OCI-LY3 (cell line): ENCODE measurements around the gene MICB.

Experiments used
- H2AFZ ChIP-seq: fragments of 200-600, 300-600 bp; shearing (Covaris generic); 2 replicates; pipeline ENCODE4 v1.6.0; 2014; ENCODE audit warnings: antibody characterized with exemption, low read depth, low read length
- H3K27ac ChIP-seq: fragments of 200-600, 300-600 bp; sonication (generic); 2 replicates; pipeline ENCODE4 v1.5.1; 2014; ENCODE audit warnings: mild to moderate bottlenecking, low read length, moderate library complexity, mixed read lengths
- H3K27me3 ChIP-seq: fragments of 200-600, 300-600 bp; sonication (generic); 2 replicates; pipeline ENCODE4 v1.6.1; 2014; ENCODE audit warnings: low read depth, low read length, mixed read lengths
- H3K36me3 ChIP-seq: fragments of 200-600, 300-600 bp; sonication (generic); replicated peaks from 2 replicates; pipeline ENCODE3; 2014; ENCODE audit warnings: low read depth, low read length, mixed read lengths
- H3K4me1 ChIP-seq: fragments of 300-600, 200-600 bp; sonication (generic); 2 replicates; pipeline ENCODE4 v1.6.1; 2014; ENCODE audit warnings: low read length, mixed read lengths
- H3K4me2 ChIP-seq: fragments of 200-600, 300-600 bp; sonication (generic); 2 replicates; pipeline ENCODE4 v1.6.1; 2014; ENCODE audit warnings: low read length, mixed read lengths
- H3K4me3 ChIP-seq: fragments of 300-600, 200-600 bp; sonication (generic); 2 replicates; pipeline ENCODE4 v1.5.1; 2014; ENCODE audit warnings: antibody characterized with exemption, mild to moderate bottlenecking, low read length, moderate library complexity
- H3K79me2 ChIP-seq: fragments of 300-600, 200-600 bp; shearing (Covaris generic); 2 replicates; pipeline ENCODE4 v1.6.1; 2014; ENCODE audit warnings: mild to moderate bottlenecking, low read length, mixed read lengths
- H3K9ac ChIP-seq: fragments of 300-600, 200-600 bp; shearing (Covaris generic); 2 replicates; pipeline ENCODE4 v1.6.0; 2014; ENCODE audit warnings: mild to moderate bottlenecking, low read length, moderate library complexity
- H3K9me3 ChIP-seq: fragments of 200-600, 300-600 bp; shearing (Covaris generic); 2 replicates; pipeline ENCODE4 v1.6.1; 2014; ENCODE audit warnings: low read length, mixed read lengths; ENCODE audit not compliant: insufficient read depth
- H4K20me1 ChIP-seq: fragments of 200-600, 300-600 bp; sonication (generic); 2 replicates; pipeline ENCODE4 v1.6.1; 2016; ENCODE audit warnings: low read length, mixed read lengths; ENCODE audit not compliant: insufficient read depth
- CTCF ChIP-seq: fragments of 200-600, 300-600 bp; sonication (generic); IDR thresholded peaks from 2 replicates; pipeline ENCODE4 v1.5.1; 2014; ENCODE audit warnings: antibody characterized with exemption, low read length, low read depth
- EZH2phosphoT487 ChIP-seq: fragments of 200-600 bp; shearing (Covaris generic); IDR thresholded peaks from 2 replicates; pipeline ENCODE4 v1.6.1; 2018; ENCODE audit warnings: antibody characterized with exemption, mixed run types, low read depth

Gene MICB

GRCh38 chr6:31510007-31510406, 12.1 kb downstream of the MICB start:
- H3K4me2 ChIP-seq, result no peak overlapping the region
- H3K4me3 ChIP-seq, result no peak overlapping the region
- no peaks in the 10 kb centered on the region for H3K79me2 ChIP-seq
- no peaks in the 10 kb centered on the region for H3K9me3 ChIP-seq
- H4K20me1 ChIP-seq, result no peaks in the 10 kb centered on the region
- no peak overlapping the region for H3K27ac ChIP-seq
- H3K36me3 ChIP-seq, result peaks cover 3% of the 10 kb centered on the region
- H3K9ac ChIP-seq, result no peak overlapping the region
- H2AFZ ChIP-seq, result no peak overlapping the region
- H3K27me3 ChIP-seq, result no peaks in the 10 kb centered on the region
- H3K4me1 ChIP-seq, result no peaks in the 10 kb centered on the region
- TF ChIP-seq CTCF (no peak), EZH2phosphoT487 (no peak)

- Histone ChIP-seq H3K27me3 (no peaks in the 10 kb centered on the region), H4K20me1 (no peaks in the 10 kb centered on the region), H3K4me1 (no peaks in the 10 kb centered on the region), H3K79me2 (no peaks in the 10 kb centered on the region), H3K9me3 (no peaks in the 10 kb centered on the region), H3K4me3 (no peak overlapping the region), H3K9ac (no peak overlapping the region), H3K36me3 (peaks cover 3% of the 10 kb centered on the region), H3K27ac (no peak overlapping the region), H3K4me2 (no peak overlapping the region), H2AFZ (no peak overlapping the region)
- TF ChIP-seq CTCF (no peak), EZH2phosphoT487 (no peak)
Measured at GRCh38 chr6:31513456-31514165, 15.7 kb downstream of the MICB start.

GRCh38 chr6:31521835-31522234, 23.9 kb downstream of the MICB start:
- no peak overlapping the region for H3K4me3 ChIP-seq

GRCh38 chr6:31525553-31525931, 27.6 kb downstream of the MICB start:
- Histone ChIP-seq H3K27ac (no peak overlapping the region), H3K4me3 (no peak overlapping the region), H2AFZ (no peak overlapping the region), H3K27me3 (no peaks in the 10 kb centered on the region), H3K36me3 (no peaks in the 10 kb centered on the region), H3K4me2 (no peak overlapping the region), H3K79me2 (no peaks in the 10 kb centered on the region), H3K9ac (no peak overlapping the region), H4K20me1 (peaks cover 8% of the 10 kb centered on the region), H3K9me3 (no peaks in the 10 kb centered on the region), H3K4me1 (no peaks in the 10 kb centered on the region)
- no peak for TF ChIP-seq EZH2phosphoT487
- no peak for TF ChIP-seq CTCF

More at GRCh38 chr6:31521835-31522234, 23.9 kb downstream of the MICB start:
- no peaks in the 10 kb centered on the region for H3K4me1 ChIP-seq
- no peak overlapping the region for H2AFZ ChIP-seq
- no peaks in the 10 kb centered on the region for H3K9me3 ChIP-seq
- H3K4me2 ChIP-seq, result no peak overlapping the region
- no peaks in the 10 kb centered on the region for H3K27me3 ChIP-seq
- H3K79me2 ChIP-seq, result no peaks in the 10 kb centered on the region
- TF ChIP-seq EZH2phosphoT487 (no peak), CTCF (no peak)
- no peak overlapping the region for H3K27ac ChIP-seq
- no peaks in the 10 kb centered on the region for H4K20me1 ChIP-seq
- no peaks in the 10 kb centered on the region for H3K36me3 ChIP-seq
- H3K9ac ChIP-seq, result no peak overlapping the region
